ENCODE measurements around the gene ZDHHC8. TPM values are rescaled to one million over a fixed set of nuclear protein-coding genes. Genes with fewer than 3 reads are reported as not detected.

Gene ZDHHC8
- total RNA-seq, 3 donors from 2014 or later = 10.2 to 14.1 (median 11.2) TPM

GRCh38 chr22:20186183-20186870, 54.7 kb downstream of the ZDHHC8 start:
- no peaks in the 10 kb centered on the region for H3K27me3 ChIP-seq
- intact Hi-C loops (cut with DNase I; ENCODE audit: low total_unique reads) = no loop called here
- H3K4me3 ChIP-seq = no peak overlapping the region
- H3K4me1 ChIP-seq = no peaks in the 10 kb centered on the region
- H3K27ac ChIP-seq = no peak overlapping the region
- H3K9me3 ChIP-seq = no peaks in the 10 kb centered on the region
- no peak for DNase-seq (ENCODE audit: low spot score in 2 of 2)
- no peaks in the 10 kb centered on the region for H3K36me3 ChIP-seq
- TF ChIP-seq POLR2AphosphoS5 (IDR thresholded peaks at IDR 0.05) = no peak

- no peak overlapping the region for H3K27ac ChIP-seq
- no peaks in the 10 kb centered on the region for H3K9me3 ChIP-seq
- H3K4me1 ChIP-seq = no peaks in the 10 kb centered on the region
- no peak for DNase-seq (ENCODE audit: low spot score in 2 of 2)
- no peak overlapping the region for H3K4me3 ChIP-seq
- H3K36me3 ChIP-seq = no peaks in the 10 kb centered on the region
- TF ChIP-seq POLR2A (IDR thresholded peaks at IDR 0.05) (no peak), CTCF (IDR thresholded peaks at IDR 0.05) (no peak), POLR2AphosphoS5 (IDR thresholded peaks at IDR 0.05) (no peak)
- H3K27me3 ChIP-seq = no peaks in the 10 kb centered on the region
- intact Hi-C loops (cut with DNase I; ENCODE audit: low total_unique reads) = no loop called here
These were observed 55.4 kb downstream of the ZDHHC8 start for GRCh38 chr22:20186871-20187546.

DNA sequence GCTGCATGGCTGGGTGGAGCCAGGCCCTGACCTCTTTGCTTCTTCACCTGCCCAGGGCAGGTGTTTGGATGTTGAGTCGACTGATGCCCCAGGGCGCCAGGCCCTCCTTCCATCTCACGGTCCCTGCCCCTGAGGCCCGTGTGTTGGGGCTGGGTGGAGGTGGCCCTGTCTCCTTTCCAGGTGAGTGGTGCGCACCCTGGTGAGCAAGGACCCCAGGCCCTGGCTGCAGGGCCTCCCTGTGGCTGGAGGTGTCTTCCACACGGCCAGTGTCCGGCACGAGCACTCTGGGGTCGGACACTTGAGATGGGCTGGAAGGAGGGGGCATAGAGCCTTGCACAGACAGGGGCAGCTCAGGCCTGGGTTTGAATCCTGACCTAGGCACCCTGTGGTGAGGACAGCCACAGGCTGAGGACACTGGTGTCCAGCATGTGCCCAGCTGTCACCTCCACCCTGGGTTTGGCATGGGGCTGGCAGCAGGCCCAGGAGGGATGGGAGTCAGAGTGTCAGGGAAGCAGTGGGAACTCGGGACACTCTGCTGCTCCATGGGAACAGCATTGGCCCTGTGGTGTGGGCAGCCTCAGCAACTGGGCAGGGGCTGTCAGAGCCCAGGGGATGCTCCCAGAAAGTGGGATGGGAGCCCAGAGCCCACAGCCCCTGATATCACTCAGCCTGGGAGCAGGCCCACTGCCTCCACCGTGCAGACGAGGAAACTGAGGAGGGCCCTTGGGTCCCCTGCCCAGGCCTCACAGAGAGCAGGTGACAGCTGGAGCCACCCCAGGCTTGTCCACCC, 56.4 kb downstream of the ZDHHC8 start:
- Histone ChIP-seq H3K9me3 (no peaks in the 10 kb centered on the region), H3K27me3 (no peaks in the 10 kb centered on the region), H3K27ac (no peak overlapping the region), H3K36me3 (no peaks in the 10 kb centered on the region), H3K4me1 (no peaks in the 10 kb centered on the region), H3K4me3 (no peak overlapping the region)
- intact Hi-C loops (cut with DNase I; ENCODE audit: low total_unique reads) = no loop called here
- TF ChIP-seq POLR2AphosphoS5 (IDR thresholded peaks at IDR 0.05) (no peak), CTCF (IDR thresholded peaks at IDR 0.05) (no peak)
- DNase-seq (ENCODE audit: low spot score in 2 of 2) = no peak

- Histone ChIP-seq H3K4me1 (no peaks in the 10 kb centered on the region), H3K9me3 (no peaks in the 10 kb centered on the region), H3K27me3 (no peaks in the 10 kb centered on the region), H3K4me3 (no peak overlapping the region), H3K27ac (no peak overlapping the region), H3K36me3 (no peaks in the 10 kb centered on the region)
- no peak for DNase-seq (ENCODE audit: low spot score in 2 of 2)
- TF ChIP-seq POLR2AphosphoS5 (IDR thresholded peaks at IDR 0.05) (no peak), CTCF (IDR thresholded peaks at IDR 0.05) (no peak), POLR2A (IDR thresholded peaks at IDR 0.05) (no peak)
- intact Hi-C loops (cut with DNase I; ENCODE audit: low total_unique reads) = no loop called here
These were observed 56.9 kb downstream of the ZDHHC8 start for GRCh38 chr22:20188567-20188877.

GRCh38 chr22:20191000-20191515, 59.5 kb downstream of the ZDHHC8 start:
- TF ChIP-seq POLR2A (IDR thresholded peaks at IDR 0.05) (no peak), POLR2AphosphoS5 (IDR thresholded peaks at IDR 0.05) (no peak), CTCF (IDR thresholded peaks at IDR 0.05) (no peak)
- Histone ChIP-seq H3K4me1 (no peaks in the 10 kb centered on the region), H3K36me3 (no peaks in the 10 kb centered on the region), H3K9me3 (no peaks in the 10 kb centered on the region), H3K27me3 (no peaks in the 10 kb centered on the region), H3K4me3 (no peak overlapping the region), H3K27ac (no peak overlapping the region)
- intact Hi-C loops (cut with DNase I; ENCODE audit: low total_unique reads) = no loop called here
- DNase-seq (ENCODE audit: low spot score in 2 of 2) = no peak

All from breast epithelium (tissue), 4 donors.